IMR-90 (cell line): ENCODE results near the gene ZDHHC16. TPM values are rescaled to one million over a fixed set of nuclear protein-coding genes. Genes with fewer than 3 reads are reported as not detected.

Experiments used
- ATAC-seq: fragments of 200-7000 bp; cut with Tn5 transposase; 2 replicates; pipeline ENCODE4 v1.9.1; 2020; ENCODE audit warnings: low read depth, mild to moderate bottlenecking, moderate library complexity
- BruUV-seq: library from RNA; stranded (reverse); fragments of 400-500 nt; replicated peaks from 2 replicates; lab custom pipeline; 2021; lab: Mats Ljungman, UMichigan
- CTCF ChIA-PET: fragments of 300-600 bp; formaldehyde crosslinking; extraction: SDS; loops from one replicate; lab custom pipeline; 2021; ENCODE audit warnings: antibody characterized with exemption; lab: Yijun Ruan, JAX
- POLR2A ChIA-PET: fragments of 300-600 bp; sonication (Branson Sonifier 250); formaldehyde crosslinking; loops from one replicate; lab custom pipeline; 2022; ENCODE audit warnings: antibody characterized with exemption; ENCODE audit not compliant: unreplicated experiment; lab: Charles Lee
- DNase-seq: peaks from one replicate; pipeline ENCODE4 v3.0.0; 2013
- H2AFZ ChIP-seq: replicated peaks from 2 replicates; pipeline ENCODE3; 2013; ENCODE audit warnings: low read length, mild to moderate bottlenecking; ENCODE audit not compliant: poor library complexity
- H2AK5ac ChIP-seq: 2 replicates; pipeline ENCODE4 v1.6.1; 2013; ENCODE audit warnings: low read depth, low read length, inconsistent platforms
- H2AK9ac ChIP-seq: replicated peaks from 2 replicates; pipeline ENCODE3; 2013; ENCODE audit warnings: mild to moderate bottlenecking, low read depth, low read length, moderate library complexity; ENCODE audit not compliant: poor library complexity
- H2BK120ac ChIP-seq: 2 replicates; pipeline ENCODE4 v1.6.1; 2013; ENCODE audit warnings: low read depth, low read length, inconsistent platforms
- H2BK15ac ChIP-seq: 3 replicates; pipeline ENCODE4 v1.6.1; 2013; ENCODE audit warnings: low read depth, low read length, inconsistent platforms
- H2BK20ac ChIP-seq: 2 replicates; pipeline ENCODE4 v1.6.1; 2013; ENCODE audit warnings: low read depth, mild to moderate bottlenecking, inconsistent platforms, low read length, moderate library complexity
- H2BK5ac ChIP-seq: 2 replicates; pipeline ENCODE4 v1.6.1; 2013; ENCODE audit warnings: mild to moderate bottlenecking, low read depth, low read length, inconsistent platforms; ENCODE audit not compliant: poor library complexity, severe bottlenecking
- H3K14ac ChIP-seq: replicated peaks from 2 replicates; pipeline ENCODE4 v1.6.1; 2013; ENCODE audit warnings: low read depth, low read length, inconsistent platforms
- H3K18ac ChIP-seq: 2 replicates; pipeline ENCODE4 v1.6.1; 2013; ENCODE audit warnings: low read depth, low read length, control low read depth
- H3K23ac ChIP-seq: 2 replicates; pipeline ENCODE4 v1.6.1; 2013; ENCODE audit warnings: low read depth, low read length, inconsistent platforms
- H3K27ac ChIP-seq: 2 replicates; pipeline ENCODE4 v1.5.1; 2013; ENCODE audit warnings: mild to moderate bottlenecking, control low read depth, low read length; ENCODE audit not compliant: insufficient read depth
- H3K27me3 ChIP-seq: 2 replicates; pipeline ENCODE4 v1.6.1; 2013; ENCODE audit warnings: low read length; ENCODE audit not compliant: control insufficient read depth, insufficient read depth
- H3K36me3 ChIP-seq: 2 replicates; pipeline ENCODE4 v1.6.1; 2013; ENCODE audit warnings: low read length, mixed read lengths; ENCODE audit not compliant: control insufficient read depth, insufficient read depth
- H3K4ac ChIP-seq: 2 replicates; pipeline ENCODE4 v1.6.1; 2013; ENCODE audit warnings: low read depth, low read length, inconsistent platforms
- H3K4me1 ChIP-seq: 2 replicates; pipeline ENCODE4 v1.6.1; 2013; ENCODE audit warnings: low read length, mixed read lengths; ENCODE audit not compliant: control insufficient read depth, insufficient read depth
- H3K4me2 ChIP-seq: 2 replicates; pipeline ENCODE4 v1.6.1; 2013; ENCODE audit warnings: low read depth, mild to moderate bottlenecking, control low read depth, low read length, moderate library complexity
- H3K4me3 ChIP-seq: 2 replicates; pipeline ENCODE4 v1.5.1; 2013; ENCODE audit warnings: low read depth, mild to moderate bottlenecking, control low read depth, low read length, moderate library complexity; ENCODE audit not compliant: insufficient read depth
- H3K56ac ChIP-seq: 2 replicates; pipeline ENCODE4 v1.6.1; 2013; ENCODE audit warnings: low read length, inconsistent platforms; ENCODE audit not compliant: insufficient read depth; ENCODE audit errors: extremely low read depth
- H3K79me1 ChIP-seq, 2 experiments: 2 replicates each; pipeline ENCODE4 v1.6.1; 2013; ENCODE audit warnings: low read length in 2 of 2, inconsistent platforms in 1 of 2, low read depth in 1 of 2
- H3K9ac ChIP-seq: 2 replicates; pipeline ENCODE4 v1.6.1; 2013; ENCODE audit warnings: low read depth, low read length, control low read depth
- H3K9me1 ChIP-seq: 2 replicates; pipeline ENCODE4 v1.6.1; 2013; ENCODE audit warnings: low read length, inconsistent platforms; ENCODE audit not compliant: insufficient read depth
- H3K9me3 ChIP-seq: 2 replicates; pipeline ENCODE4 v1.6.1; 2013; ENCODE audit warnings: low read length; ENCODE audit not compliant: control insufficient read depth, insufficient read depth
- H4K20me1 ChIP-seq: 2 replicates; pipeline ENCODE4 v1.6.1; 2013; ENCODE audit warnings: low read length, inconsistent platforms; ENCODE audit not compliant: insufficient read depth
- H4K5ac ChIP-seq: 2 replicates; pipeline ENCODE4 v1.6.1; 2013; ENCODE audit warnings: mild to moderate bottlenecking, low read depth, low read length, control low read depth
- H4K8ac ChIP-seq, 2 experiments: 2 replicates each; pipeline ENCODE4 v1.6.1; 2013; ENCODE audit warnings: low read depth in 2 of 2, low read length in 2 of 2, control low read depth in 1 of 2, inconsistent platforms in 1 of 2
- H4K91ac ChIP-seq: 2 replicates; pipeline ENCODE4 v1.6.1; 2013; ENCODE audit warnings: low read depth, low read length, inconsistent platforms; ENCODE audit not compliant: insufficient read depth
- CEBPB ChIP-seq: IDR thresholded peaks from 2 replicates; pipeline ENCODE4 v1.6.1; 2012; ENCODE audit warnings: low read depth, low read length, improper control_type of control experiment
- CHD1 ChIP-seq: IDR thresholded peaks from 2 replicates; pipeline ENCODE4 v1.6.1; 2012; ENCODE audit warnings: low read depth, low read length, improper control_type of control experiment
- FOS ChIP-seq: fragments of 150-350 bp; IDR thresholded peaks from 2 replicates; pipeline ENCODE4 v1.6.1; 2016; ENCODE audit warnings: low read depth, low read length
- MAFK ChIP-seq: IDR thresholded peaks from 2 replicates; pipeline ENCODE4 v1.6.1; 2012; ENCODE audit warnings: low read depth, low read length, improper control_type of control experiment
- MAZ ChIP-seq: IDR thresholded peaks from 2 replicates; pipeline ENCODE4 v1.6.1; 2012; ENCODE audit warnings: low read depth, mild to moderate bottlenecking, low read length, improper control_type of control experiment, moderate library complexity, borderline replicate concordance
- MXI1 ChIP-seq: IDR thresholded peaks from 2 replicates; pipeline ENCODE4 v1.6.1; 2012; ENCODE audit warnings: low read depth, mild to moderate bottlenecking, low read length, moderate library complexity, borderline replicate concordance
- NFE2L2 ChIP-seq: fragments of 150-350 bp; IDR thresholded peaks from 2 replicates; pipeline ENCODE4 v1.6.1; 2016; ENCODE audit warnings: low read depth, mild to moderate bottlenecking, low read length
- RAD21 ChIP-seq: IDR thresholded peaks from 2 replicates; pipeline ENCODE4 v1.6.1; 2012; ENCODE audit warnings: low read length, improper control_type of control experiment
- RCOR1 ChIP-seq: IDR thresholded peaks from 2 replicates; pipeline ENCODE4 v1.6.1; 2012; ENCODE audit warnings: mild to moderate bottlenecking, low read length, improper control_type of control experiment; ENCODE audit not compliant: insufficient replicate concordance
- RFX5 ChIP-seq: IDR thresholded peaks from 2 replicates; pipeline ENCODE4 v1.8.0; 2012; ENCODE audit warnings: low read depth, mild to moderate bottlenecking, low read length, moderate library complexity
- SMC3 ChIP-seq: fragments of 150-350 bp; IDR thresholded peaks from 2 replicates; pipeline ENCODE4 v1.6.1; 2016; ENCODE audit warnings: low read depth, mild to moderate bottlenecking, antibody characterized with exemption, low read length, moderate library complexity
- WGBS, 2 experiments: methylation state at CpG; one replicate each; pipeline versions ENCODE4 v1.1.5 to v1.1.7; 2013; ENCODE audit warnings: missing lambda C conversion rate in 2 of 2; ENCODE audit not compliant: insufficient read length in 1 of 2; ENCODE audit errors: extremely low coverage in 2 of 2; 5-methylcytosine and 5-hydroxymethylcytosine counted together
- dilution Hi-C: fragments of 300-500 bp; cut with HindIII; formaldehyde crosslinking; loops from one replicate; pipeline ENCODE4 v1.14.3; 2018; ENCODE audit warnings: low sequenced_read_pairs; ENCODE audit not compliant: unreplicated experiment
- in situ Hi-C: fragments of 300-500 bp; cut with MboI; formaldehyde crosslinking; loops from 3 replicates; pipeline ENCODE4 v1.14.3; 2019; ENCODE audit warnings: low sequenced_read_pairs, inconsistent platforms, mixed read lengths
- intact Hi-C: fragments of 100-400 bp; cut with micrococcal nuclease; formaldehyde crosslinking; loops from 2 replicates; pipeline ENCODE4 v1.10.0; 2022
- polyA plus RNA-seq, 3 experiments: library from polyadenylated mRNA; depleted of rRNA; stranded (reverse); fragments of >200 nt; gene quantifications; 2 replicates each; pipeline ENCODE4 v1.2.3, GENCODE V29; 2012; ENCODE audit warnings: low replicate concordance in 1 of 3
- total RNA-seq: library from RNA; depleted of rRNA; stranded (reverse); fragments of >200 nt; gene quantifications from 2 replicates; pipeline ENCODE4 v1.2.3, GENCODE V29; 2012
- TF ChIP-seq, protein P1 (sequence below): fragments of 150-350 bp; IDR thresholded peaks from 2 replicates; pipeline ENCODE4 v1.6.1; 2016; ENCODE audit warnings: low read depth, mild to moderate bottlenecking, low read length, moderate library complexity, borderline replicate concordance
- TF ChIP-seq, protein P2 (sequence below): conservative IDR thresholded peaks from 2 replicates; pipeline ENCODE4 v1.5.1; 2012; ENCODE audit warnings: mild to moderate bottlenecking, low read depth, low read length, improper control_type of control experiment
- TF ChIP-seq, protein P3 (sequence below): fragments of 150-350 bp; IDR thresholded peaks from 2 replicates; pipeline ENCODE4 v1.6.1; 2017; ENCODE audit warnings: mild to moderate bottlenecking, antibody characterized with exemption, low read length, low read depth

ZDHHC16 gene
- total and polyA plus RNA-seq, 2 of the 4 experiments (the other 2 are of a cell fraction): 54.7 to 64.0 TPM

DNA sequence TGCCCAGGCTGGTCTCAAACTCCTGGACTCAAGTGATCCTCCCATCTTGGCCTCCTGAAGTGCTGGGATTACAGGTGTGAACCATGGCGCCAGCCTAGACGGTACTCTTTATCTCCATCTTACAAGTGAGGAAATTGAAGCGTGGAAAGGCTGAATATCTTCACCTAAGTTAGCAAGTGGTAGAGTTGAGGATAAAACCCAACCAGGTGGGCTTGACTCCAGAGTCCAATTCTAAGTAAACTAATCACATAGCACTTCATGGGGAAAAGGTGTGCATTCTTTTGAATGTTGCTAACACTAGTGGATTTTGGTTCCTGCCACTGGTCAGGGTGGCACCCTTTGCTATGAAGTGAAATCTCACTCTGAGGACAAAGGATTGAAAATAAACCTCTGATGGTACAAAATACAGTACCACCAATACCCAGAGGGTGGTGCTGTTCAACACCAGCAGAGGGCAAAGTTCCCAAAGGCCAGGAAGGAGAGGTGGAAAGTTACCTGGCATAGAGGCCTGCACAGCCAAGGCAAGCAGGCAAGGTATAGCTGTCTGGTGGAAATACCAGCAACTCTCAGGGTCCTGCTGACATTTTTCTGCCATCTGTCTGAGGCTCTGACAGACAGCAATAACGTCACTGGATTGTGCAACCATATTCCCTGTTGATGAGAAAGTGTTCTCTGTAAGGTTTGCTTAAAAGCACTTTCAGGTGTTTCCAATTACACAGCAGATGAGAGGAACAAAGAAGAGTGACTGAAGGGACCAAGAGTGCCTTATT lies 17.6 kb downstream of the ZDHHC16 start:
- Histone ChIP-seq H3K36me3 (peaks cover 79% of the 10 kb centered on the region), H3K27ac (no peak overlapping the region), H2BK120ac (no peak overlapping the region), H3K4me2 (no peak overlapping the region), H3K27me3 (no peaks in the 10 kb centered on the region), H2BK20ac (no peak overlapping the region), H3K9me1 (no peaks in the 10 kb centered on the region), H2AFZ (no peak overlapping the region), H3K9ac (no peak overlapping the region), H3K79me1 (peaks cover 12 to 22% of the 10 kb centered on the region in 2 experiments; a peak in 3 of 4 replicates), H3K4ac (no peak overlapping the region), H2AK9ac (peak overlapping the region; percentile 83), H2AK5ac (no peak overlapping the region), H4K5ac (no peak overlapping the region), H3K56ac (no peak overlapping the region), H3K9me3 (no peaks in the 10 kb centered on the region), H2BK15ac (no peak overlapping the region), H3K23ac (no peak overlapping the region), H2BK5ac (no peak overlapping the region), H3K14ac (no peak overlapping the region), H4K20me1 (peaks cover 11% of the 10 kb centered on the region; the same call in 1 of the 2 replicates), H3K4me1 (peaks cover 9% of the 10 kb centered on the region), H3K4me3 (no peak overlapping the region), H4K91ac (no peak overlapping the region), H4K8ac (no peak overlapping the region), H3K18ac (no peak overlapping the region)
- peak; percentile 69 for DNase-seq
- ATAC-seq: peak; percentile 67
- ChIA-PET POLR2A (no interaction called here), CTCF (interaction anchor here (0.5 to 1.6 kb wide), 3 partner anchors 13 to 189 kb away, joined by 3 to 8 read pairs (median 4); no protein-coding TSS in a partner anchor)
- WGBS, 2 experiments: no CpG with 5 or more reads among the region's 4 CpGs
- in situ Hi-C loops: loop anchor here (5.0 kb wide), 1 partner anchor 89 kb away; no protein-coding TSS in a partner anchor
- BruUV-seq: no TSS peak
- intact Hi-C loops: loop anchor here (1.0 to 2.0 kb wide), 4 partner anchors 90 to 268 kb away; no protein-coding TSS in a partner anchor
- dilution Hi-C loops: no loop called here
- TF ChIP-seq, protein P1, sequence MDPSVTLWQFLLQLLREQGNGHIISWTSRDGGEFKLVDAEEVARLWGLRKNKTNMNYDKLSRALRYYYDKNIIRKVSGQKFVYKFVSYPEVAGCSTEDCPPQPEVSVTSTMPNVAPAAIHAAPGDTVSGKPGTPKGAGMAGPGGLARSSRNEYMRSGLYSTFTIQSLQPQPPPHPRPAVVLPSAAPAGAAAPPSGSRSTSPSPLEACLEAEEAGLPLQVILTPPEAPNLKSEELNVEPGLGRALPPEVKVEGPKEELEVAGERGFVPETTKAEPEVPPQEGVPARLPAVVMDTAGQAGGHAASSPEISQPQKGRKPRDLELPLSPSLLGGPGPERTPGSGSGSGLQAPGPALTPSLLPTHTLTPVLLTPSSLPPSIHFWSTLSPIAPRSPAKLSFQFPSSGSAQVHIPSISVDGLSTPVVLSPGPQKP: no peak
- no peak for TF ChIP-seq RFX5
- TF ChIP-seq RAD21: peak; percentile 77
- no peak for TF ChIP-seq MXI1
- no peak for TF ChIP-seq FOS
- TF ChIP-seq, protein P2, sequence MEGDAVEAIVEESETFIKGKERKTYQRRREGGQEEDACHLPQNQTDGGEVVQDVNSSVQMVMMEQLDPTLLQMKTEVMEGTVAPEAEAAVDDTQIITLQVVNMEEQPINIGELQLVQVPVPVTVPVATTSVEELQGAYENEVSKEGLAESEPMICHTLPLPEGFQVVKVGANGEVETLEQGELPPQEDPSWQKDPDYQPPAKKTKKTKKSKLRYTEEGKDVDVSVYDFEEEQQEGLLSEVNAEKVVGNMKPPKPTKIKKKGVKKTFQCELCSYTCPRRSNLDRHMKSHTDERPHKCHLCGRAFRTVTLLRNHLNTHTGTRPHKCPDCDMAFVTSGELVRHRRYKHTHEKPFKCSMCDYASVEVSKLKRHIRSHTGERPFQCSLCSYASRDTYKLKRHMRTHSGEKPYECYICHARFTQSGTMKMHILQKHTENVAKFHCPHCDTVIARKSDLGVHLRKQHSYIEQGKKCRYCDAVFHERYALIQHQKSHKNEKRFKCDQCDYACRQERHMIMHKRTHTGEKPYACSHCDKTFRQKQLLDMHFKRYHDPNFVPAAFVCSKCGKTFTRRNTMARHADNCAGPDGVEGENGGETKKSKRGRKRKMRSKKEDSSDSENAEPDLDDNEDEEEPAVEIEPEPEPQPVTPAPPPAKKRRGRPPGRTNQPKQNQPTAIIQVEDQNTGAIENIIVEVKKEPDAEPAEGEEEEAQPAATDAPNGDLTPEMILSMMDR: peak; percentile 83
- TF ChIP-seq MAFK: no peak
- TF ChIP-seq RCOR1: no peak
- TF ChIP-seq CHD1: no peak
- TF ChIP-seq MAZ: no peak
- peak; percentile 83 for TF ChIP-seq SMC3
- TF ChIP-seq, protein P3, sequence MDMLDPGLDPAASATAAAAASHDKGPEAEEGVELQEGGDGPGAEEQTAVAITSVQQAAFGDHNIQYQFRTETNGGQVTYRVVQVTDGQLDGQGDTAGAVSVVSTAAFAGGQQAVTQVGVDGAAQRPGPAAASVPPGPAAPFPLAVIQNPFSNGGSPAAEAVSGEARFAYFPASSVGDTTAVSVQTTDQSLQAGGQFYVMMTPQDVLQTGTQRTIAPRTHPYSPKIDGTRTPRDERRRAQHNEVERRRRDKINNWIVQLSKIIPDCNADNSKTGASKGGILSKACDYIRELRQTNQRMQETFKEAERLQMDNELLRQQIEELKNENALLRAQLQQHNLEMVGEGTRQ: no peak
- TF ChIP-seq CEBPB: peak; percentile 93
- TF ChIP-seq NFE2L2: no peak; the same call in 1 of the 2 replicates
